GM12878 (cell line): ENCODE measurements around the gene ARL3. TPM values are rescaled to one million over a fixed set of nuclear protein-coding genes. Genes with fewer than 3 reads are reported as not detected.

ENCODE experiments used
- BHLHE40 ChIP-seq, 2 experiments: fragments of 450-650 bp in 1 of 2; IDR thresholded peaks; 2 replicates each; pipeline ENCODE4 v1.6.1; 2011 to 2017; ENCODE audit warnings: low read depth in 2 of 2, borderline replicate concordance in 1 of 2, improper control_type of control experiment in 1 of 2, low read length in 1 of 2, mild to moderate bottlenecking in 1 of 2
- CBX3 ChIP-seq: fragments of 200-600 bp; sonication (generic); IDR thresholded peaks from 2 replicates; pipeline ENCODE4 v1.6.1; 2016; ENCODE audit warnings: low read depth, borderline replicate concordance
- CHD4 ChIP-seq: fragments of 200-600 bp; sonication (generic); IDR thresholded peaks from 2 replicates; pipeline ENCODE4 v1.6.1; 2016; ENCODE audit warnings: mild to moderate bottlenecking
- DPF2 ChIP-seq: fragments of 450-650 bp; IDR thresholded peaks from 2 replicates; pipeline ENCODE4 v1.6.1; 2017; ENCODE audit warnings: mild to moderate bottlenecking
- FOXK2 ChIP-seq: fragments of 450-650 bp; IDR thresholded peaks from 2 replicates; pipeline ENCODE4 v1.6.1; 2017; ENCODE audit warnings: mild to moderate bottlenecking, moderate library complexity
- GATAD2B ChIP-seq: fragments of 450-650 bp; conservative IDR thresholded peaks from 2 replicates; pipeline ENCODE4 v1.6.1; 2017; ENCODE audit warnings: low read depth, mild to moderate bottlenecking, moderate library complexity
- MTA2 ChIP-seq: fragments of 450-650 bp; IDR thresholded peaks from 2 replicates; pipeline ENCODE4 v1.6.1; 2016; ENCODE audit warnings: low read depth, mild to moderate bottlenecking, moderate library complexity
- MXI1 ChIP-seq: fragments of 150-350 bp; IDR thresholded peaks from 2 replicates; pipeline ENCODE4 v1.6.1; 2011; ENCODE audit warnings: low read depth, mild to moderate bottlenecking, inconsistent platforms, low read length, improper control_type of control experiment
- NBN ChIP-seq: fragments of 450-650 bp; IDR thresholded peaks from 2 replicates; pipeline ENCODE4 v1.6.1; 2016
- NFYB ChIP-seq: IDR thresholded peaks from 2 replicates; pipeline ENCODE4 v1.6.1; 2011; ENCODE audit warnings: low read depth, mild to moderate bottlenecking, low read length, improper control_type of control experiment, moderate library complexity; ENCODE audit not compliant: insufficient read depth
- RAD21 ChIP-seq: IDR thresholded peaks from 2 replicates; pipeline ENCODE4 v1.6.1; 2011; ENCODE audit warnings: mild to moderate bottlenecking, low read depth, low read length, moderate library complexity; ENCODE audit not compliant: insufficient read depth
- SMAD5 ChIP-seq: IDR thresholded peaks from 2 replicates; pipeline ENCODE4 v1.6.1; 2016; ENCODE audit warnings: antibody characterized with exemption, low read depth
- SP1 ChIP-seq: IDR thresholded peaks from one replicate; pipeline ENCODE4 v1.6.1; 2011; ENCODE audit warnings: low read depth, low read length
- TARDBP ChIP-seq: IDR thresholded peaks from 2 replicates; pipeline ENCODE4 v1.6.1; 2016; ENCODE audit warnings: borderline replicate concordance
- TBL1XR1 ChIP-seq: IDR thresholded peaks from 2 replicates; pipeline ENCODE4 v1.6.1; 2012; ENCODE audit warnings: low read depth, low read length, improper control_type of control experiment
- TCF7 ChIP-seq: IDR thresholded peaks from 2 replicates; pipeline ENCODE4 v1.6.1; 2014; ENCODE audit warnings: antibody characterized with exemption, borderline replicate concordance
- ZNF622 ChIP-seq: fragments of 450-650 bp; IDR thresholded peaks from 2 replicates; pipeline ENCODE4 v1.6.1; 2017; ENCODE audit warnings: mild to moderate bottlenecking, inconsistent platforms
- ZSCAN29 ChIP-seq: fragments of 450-650 bp; IDR thresholded peaks from 2 replicates; pipeline ENCODE4 v1.6.1; 2017; ENCODE audit warnings: mild to moderate bottlenecking, moderate library complexity
- polyA plus RNA-seq, 11 experiments: library from polyadenylated mRNA; depleted of rRNA in 4 of 11; unstranded in 6 of 11; stranded (reverse) in 5 of 11; fragments of >200 nt; fragmentation: Nextera tagmentation in 4 of 11; fragmentation: Illumina TruSeq in 1 of 11; extraction: Ambion mirVana in 4 of 11; extraction: Trizol in 1 of 11; gene quantifications; 1 replicate in 1 of 11; 2 replicates in 10 of 11; pipeline versions ENCODE4 v1.2.1 to v1.2.3, GENCODE V29; 2011 to 2016; ENCODE audit warnings: inconsistent platforms in 2 of 11, missing spikeins in 2 of 11, low read depth in 1 of 11
- total RNA-seq, 4 experiments: library from RNA; depleted of rRNA in 3 of 4; stranded (reverse); fragments of >200 nt in 3 of 4; fragmentation: Illumina TruSeq in 1 of 4; extraction: Trizol in 1 of 4; gene quantifications; 2 replicates each; pipeline versions ENCODE4 v1.2.1 to v1.2.3, GENCODE V29; 2013 to 2021
- TF ChIP-seq, protein P1 (sequence below): fragments of 450-650 bp; IDR thresholded peaks from 2 replicates; pipeline ENCODE4 v1.6.1; 2017; ENCODE audit warnings: mild to moderate bottlenecking, moderate library complexity
- TF ChIP-seq, protein P2 (sequence below): fragments of 450-650 bp; IDR thresholded peaks from 2 replicates; pipeline ENCODE4 v1.6.1; 2014; ENCODE audit warnings: mild to moderate bottlenecking
- TF ChIP-seq, protein P3 (sequence below): IDR thresholded peaks from 2 replicates; pipeline ENCODE4 v1.6.1; 2011; ENCODE audit warnings: borderline replicate concordance, low read depth, mild to moderate bottlenecking, moderate library complexity, low read length; ENCODE audit not compliant: insufficient read depth, poor library complexity, severe bottlenecking
- TF ChIP-seq, protein P4 (sequence below): IDR thresholded peaks from 2 replicates; pipeline ENCODE4 v1.6.1; 2012; ENCODE audit warnings: low read depth, low read length, improper control_type of control experiment

ARL3 gene
- total and polyA plus RNA-seq, 10 of the 15 experiments (the other 5 are each of a cell fraction or from before 2014, with no cell fraction given): 4.9 to 26.1 (median 11.0) TPM

DNA sequence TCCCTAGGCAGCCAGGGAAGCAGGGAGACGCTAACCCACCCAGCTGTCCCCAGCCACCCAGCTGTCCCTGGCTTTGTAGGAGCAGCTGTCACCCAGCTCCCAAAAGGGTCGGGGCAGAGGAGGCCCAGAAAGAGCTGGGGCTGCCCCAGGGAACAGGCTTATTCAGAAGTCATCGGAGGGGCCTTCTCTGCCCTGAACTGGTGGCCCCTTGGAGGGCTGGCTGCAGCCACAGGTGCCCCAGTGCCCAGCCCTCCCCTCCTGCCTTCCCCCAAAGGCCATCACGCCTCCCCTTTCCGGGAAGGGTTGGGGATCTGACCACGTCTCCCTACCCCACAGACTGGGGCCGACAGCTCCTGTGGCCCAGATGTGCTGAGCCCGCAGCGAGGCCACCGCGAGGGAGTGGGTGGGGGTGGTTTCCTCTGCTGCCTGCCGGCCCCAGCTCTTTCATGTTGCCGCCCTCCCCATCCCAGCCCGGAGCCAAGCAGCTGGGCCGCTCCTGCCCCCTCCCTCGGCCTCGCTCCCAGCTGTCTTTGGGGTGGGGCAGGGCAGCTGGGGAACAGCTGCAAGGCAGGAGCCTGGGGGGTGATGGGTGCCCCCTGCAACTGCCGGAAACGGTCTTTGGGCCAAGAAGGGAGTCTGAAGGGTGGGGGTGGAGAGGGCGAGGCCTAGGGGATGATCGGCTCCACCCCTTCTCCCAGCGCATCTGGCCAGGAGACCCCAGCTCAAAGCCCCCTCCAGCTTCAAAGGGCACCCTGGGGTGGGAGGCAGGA lies 53.1 kb downstream of the ARL3 start (continued):
- TF ChIP-seq GATAD2B (0 out of 2 replicates have a peak, but pooled peaks have one; percentile 69), MXI1 (peak; percentile 54; the same call in 1 of the 2 replicates), SMAD5 (0 out of 2 replicates have a peak, but pooled peaks have one; percentile 34), TCF7 (peak; percentile 98), BHLHE40 (IDR thresholded peaks at IDR 0.05; ENCODE audit: borderline replicate concordance in 1 of 2, low read depth in 2 of 2, low read length in 1 of 2) (peak; percentile 52 to 73; a peak in 3 of 4 replicates), TARDBP (peak; percentile 81; the same call in 1 of the 2 replicates), SP1 (peak; percentile 63), NFYB (no peak), DPF2 (peak; percentile 86), MTA2 (peak; percentile 44; the same call in 1 of the 2 replicates), CHD4 (no peak), FOXK2 (no peak), TBL1XR1 (no peak), ZSCAN29 (peak; percentile 4; the same call in 1 of the 2 replicates), CBX3 (no peak), NBN (peak; percentile 83), ZNF622 (no peak), RAD21 (peak; percentile 14; the same call in 1 of the 2 replicates)
- TF ChIP-seq, protein P1, sequence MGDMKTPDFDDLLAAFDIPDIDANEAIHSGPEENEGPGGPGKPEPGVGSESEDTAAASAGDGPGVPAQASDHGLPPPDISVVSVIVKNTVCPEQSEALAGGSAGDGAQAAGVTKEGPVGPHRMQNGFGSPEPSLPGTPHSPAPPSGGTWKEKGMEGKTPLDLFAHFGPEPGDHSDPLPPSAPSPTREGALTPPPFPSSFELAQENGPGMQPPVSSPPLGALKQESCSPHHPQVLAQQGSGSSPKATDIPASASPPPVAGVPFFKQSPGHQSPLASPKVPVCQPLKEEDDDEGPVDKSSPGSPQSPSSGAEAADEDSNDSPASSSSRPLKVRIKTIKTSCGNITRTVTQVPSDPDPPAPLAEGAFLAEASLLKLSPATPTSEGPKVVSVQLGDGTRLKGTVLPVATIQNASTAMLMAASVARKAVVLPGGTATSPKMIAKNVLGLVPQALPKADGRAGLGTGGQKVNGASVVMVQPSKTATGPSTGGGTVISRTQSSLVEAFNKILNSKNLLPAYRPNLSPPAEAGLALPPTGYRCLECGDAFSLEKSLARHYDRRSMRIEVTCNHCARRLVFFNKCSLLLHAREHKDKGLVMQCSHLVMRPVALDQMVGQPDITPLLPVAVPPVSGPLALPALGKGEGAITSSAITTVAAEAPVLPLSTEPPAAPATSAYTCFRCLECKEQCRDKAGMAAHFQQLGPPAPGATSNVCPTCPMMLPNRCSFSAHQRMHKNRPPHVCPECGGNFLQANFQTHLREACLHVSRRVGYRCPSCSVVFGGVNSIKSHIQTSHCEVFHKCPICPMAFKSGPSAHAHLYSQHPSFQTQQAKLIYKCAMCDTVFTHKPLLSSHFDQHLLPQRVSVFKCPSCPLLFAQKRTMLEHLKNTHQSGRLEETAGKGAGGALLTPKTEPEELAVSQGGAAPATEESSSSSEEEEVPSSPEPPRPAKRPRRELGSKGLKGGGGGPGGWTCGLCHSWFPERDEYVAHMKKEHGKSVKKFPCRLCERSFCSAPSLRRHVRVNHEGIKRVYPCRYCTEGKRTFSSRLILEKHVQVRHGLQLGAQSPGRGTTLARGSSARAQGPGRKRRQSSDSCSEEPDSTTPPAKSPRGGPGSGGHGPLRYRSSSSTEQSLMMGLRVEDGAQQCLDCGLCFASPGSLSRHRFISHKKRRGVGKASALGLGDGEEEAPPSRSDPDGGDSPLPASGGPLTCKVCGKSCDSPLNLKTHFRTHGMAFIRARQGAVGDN: peak; percentile 62
- TF ChIP-seq, protein P2, sequence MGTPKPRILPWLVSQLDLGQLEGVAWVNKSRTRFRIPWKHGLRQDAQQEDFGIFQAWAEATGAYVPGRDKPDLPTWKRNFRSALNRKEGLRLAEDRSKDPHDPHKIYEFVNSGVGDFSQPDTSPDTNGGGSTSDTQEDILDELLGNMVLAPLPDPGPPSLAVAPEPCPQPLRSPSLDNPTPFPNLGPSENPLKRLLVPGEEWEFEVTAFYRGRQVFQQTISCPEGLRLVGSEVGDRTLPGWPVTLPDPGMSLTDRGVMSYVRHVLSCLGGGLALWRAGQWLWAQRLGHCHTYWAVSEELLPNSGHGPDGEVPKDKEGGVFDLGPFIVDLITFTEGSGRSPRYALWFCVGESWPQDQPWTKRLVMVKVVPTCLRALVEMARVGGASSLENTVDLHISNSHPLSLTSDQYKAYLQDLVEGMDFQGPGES: no peak
- TF ChIP-seq, protein P3, sequence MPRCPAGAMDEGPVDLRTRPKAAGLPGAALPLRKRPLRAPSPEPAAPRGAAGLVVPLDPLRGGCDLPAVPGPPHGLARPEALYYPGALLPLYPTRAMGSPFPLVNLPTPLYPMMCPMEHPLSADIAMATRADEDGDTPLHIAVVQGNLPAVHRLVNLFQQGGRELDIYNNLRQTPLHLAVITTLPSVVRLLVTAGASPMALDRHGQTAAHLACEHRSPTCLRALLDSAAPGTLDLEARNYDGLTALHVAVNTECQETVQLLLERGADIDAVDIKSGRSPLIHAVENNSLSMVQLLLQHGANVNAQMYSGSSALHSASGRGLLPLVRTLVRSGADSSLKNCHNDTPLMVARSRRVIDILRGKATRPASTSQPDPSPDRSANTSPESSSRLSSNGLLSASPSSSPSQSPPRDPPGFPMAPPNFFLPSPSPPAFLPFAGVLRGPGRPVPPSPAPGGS: peak; percentile 36
- TF ChIP-seq, protein P4, sequence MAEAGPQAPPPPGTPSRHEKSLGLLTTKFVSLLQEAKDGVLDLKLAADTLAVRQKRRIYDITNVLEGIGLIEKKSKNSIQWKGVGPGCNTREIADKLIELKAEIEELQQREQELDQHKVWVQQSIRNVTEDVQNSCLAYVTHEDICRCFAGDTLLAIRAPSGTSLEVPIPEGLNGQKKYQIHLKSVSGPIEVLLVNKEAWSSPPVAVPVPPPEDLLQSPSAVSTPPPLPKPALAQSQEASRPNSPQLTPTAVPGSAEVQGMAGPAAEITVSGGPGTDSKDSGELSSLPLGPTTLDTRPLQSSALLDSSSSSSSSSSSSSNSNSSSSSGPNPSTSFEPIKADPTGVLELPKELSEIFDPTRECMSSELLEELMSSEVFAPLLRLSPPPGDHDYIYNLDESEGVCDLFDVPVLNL: no peak
